Effector CD8-positive, alpha-beta T cell (primary cell): Measurements from ENCODE around the gene RPS6KA2.

Source experiments
- DNase-seq: peaks from one replicate; lab custom pipeline; 2025; lab: John Stamatoyannopoulos, UW

Gene RPS6KA2

GRCh38 chr6:166615059-166615770, 11.8 kb downstream of the RPS6KA2 start:
- no peak for DNase-seq

- no peak for DNase-seq
Measured at GRCh38 chr6:166614589-166614988, 12.5 kb downstream of the RPS6KA2 start.

- DNase-seq = no peak
Measured at GRCh38 chr6:166614171-166614583, 12.9 kb downstream of the RPS6KA2 start.

GRCh38 chr6:166613027-166613426, 14.0 kb downstream of the RPS6KA2 start:
- DNase-seq = no peak

GRCh38 chr6:166612471-166612881, 14.6 kb downstream of the RPS6KA2 start:
- DNase-seq = no peak

- DNase-seq = no peak
Measured at GRCh38 chr6:166611631-166612030, 15.4 kb downstream of the RPS6KA2 start.

GRCh38 chr6:166610069-166610468, 17.0 kb downstream of the RPS6KA2 start:
- no peak for DNase-seq

GRCh38 chr6:166608774-166609173, 18.3 kb downstream of the RPS6KA2 start:
- DNase-seq = no peak

- no peak for DNase-seq
Measured at GRCh38 chr6:166605752-166606151, 21.3 kb downstream of the RPS6KA2 start.

GRCh38 chr6:166604911-166605310, 22.1 kb downstream of the RPS6KA2 start:
- DNase-seq = no peak

- no peak for DNase-seq
Measured at GRCh38 chr6:166604328-166604727, 22.7 kb downstream of the RPS6KA2 start.

GRCh38 chr6:166603043-166603690, 23.9 kb downstream of the RPS6KA2 start:
- no peak for DNase-seq

- DNase-seq = no peak
Measured at GRCh38 chr6:166601956-166602355, 25.1 kb downstream of the RPS6KA2 start.

- DNase-seq = no peak
Measured at GRCh38 chr6:166600931-166601330, 26.1 kb downstream of the RPS6KA2 start.

GRCh38 chr6:166599205-166599604, 27.8 kb downstream of the RPS6KA2 start:
- DNase-seq = no peak

- DNase-seq = no peak
Measured at GRCh38 chr6:166598441-166599138, 28.5 kb downstream of the RPS6KA2 start.

- DNase-seq = no peak
Measured at GRCh38 chr6:166597711-166598440, 29.2 kb downstream of the RPS6KA2 start.

- no peak for DNase-seq
Measured at GRCh38 chr6:166596776-166597507, 30.1 kb downstream of the RPS6KA2 start.

GRCh38 chr6:166595949-166596348, 31.1 kb downstream of the RPS6KA2 start:
- DNase-seq = no peak

- DNase-seq = no peak
Measured at GRCh38 chr6:166595061-166595780, 31.8 kb downstream of the RPS6KA2 start.

GRCh38 chr6:166592821-166593220, 34.2 kb downstream of the RPS6KA2 start:
- no peak for DNase-seq
